Caco-2 (cell line): ENCODE measurements around the gene TTYH3. TPM values are rescaled to one million over a fixed set of nuclear protein-coding genes. Genes with fewer than 3 reads are reported as not detected.

ENCODE experiments used
- BruUV-seq: library from RNA; stranded (reverse); fragments of 400-500 nt; replicated peaks from 2 replicates; lab custom pipeline; 2021; lab: Mats Ljungman, UMichigan
- CTCF ChIA-PET: fragments of 300-600 bp; sonication (Branson Sonifier 250); formaldehyde crosslinking; loops from one replicate; lab custom pipeline; 2022; ENCODE audit warnings: antibody characterized with exemption; lab: Charles Lee
- POLR2A ChIA-PET: fragments of 300-600 bp; sonication (Branson Sonifier 250); formaldehyde crosslinking; loops from one replicate; lab custom pipeline; 2022; ENCODE audit warnings: antibody characterized with exemption; lab: Charles Lee
- DNase-seq, 2 experiments: peaks; one replicate each; pipeline versions ENCODE4 v3.0.0 to v3.0.0-alpha.2; 2020 to 2022
- H3K27me3 ChIP-seq: replicated peaks from 2 replicates; pipeline ENCODE4 v1.6.0; 2011; ENCODE audit warnings: low read length; ENCODE audit not compliant: control insufficient read depth, insufficient read depth
- H3K36me3 ChIP-seq: 2 replicates; pipeline ENCODE4 v1.5.1; 2011; ENCODE audit warnings: low read length; ENCODE audit not compliant: control insufficient read depth, insufficient read depth
- H3K4me1 ChIP-seq: fragments of 250-450 bp; sonication (Bioruptor Pico); 2 replicates; pipeline ENCODE4 v1.5.1; 2020; ENCODE audit warnings: mild to moderate bottlenecking
- H3K4me3 ChIP-seq: 2 replicates; pipeline ENCODE4 v1.5.1; 2011; ENCODE audit warnings: low read depth, mild to moderate bottlenecking, control low read depth, low read length
- H3K9me3 ChIP-seq: fragments of 250-450 bp; sonication (Bioruptor Pico); 2 replicates; pipeline ENCODE4 v1.5.1; 2020; ENCODE audit warnings: mild to moderate bottlenecking, moderate library complexity
- H3K27ac Mint-ChIP-seq: one replicate; pipeline ENCODE4 v1.8.0; 2022; ENCODE audit warnings: mixed read lengths; ENCODE audit not compliant: unreplicated experiment
- H3K27me3 Mint-ChIP-seq: one replicate; pipeline ENCODE4 v1.8.0; 2022; ENCODE audit warnings: mixed read lengths; ENCODE audit not compliant: insufficient read depth, unreplicated experiment
- H3K36me3 Mint-ChIP-seq: one replicate; pipeline ENCODE4 v1.8.0; 2022; ENCODE audit warnings: mild to moderate bottlenecking, mixed read lengths; ENCODE audit not compliant: insufficient read depth, unreplicated experiment
- H3K4me1 Mint-ChIP-seq: one replicate; pipeline ENCODE4 v1.8.0; 2022; ENCODE audit warnings: low read depth, mixed read lengths; ENCODE audit not compliant: unreplicated experiment
- H3K4me3 Mint-ChIP-seq: one replicate; pipeline ENCODE4 v1.8.0; 2022; ENCODE audit warnings: mild to moderate bottlenecking, moderate library complexity, mixed read lengths; ENCODE audit not compliant: unreplicated experiment
- H3K9me3 Mint-ChIP-seq: one replicate; pipeline ENCODE4 v1.8.0; 2022; ENCODE audit warnings: mixed read lengths; ENCODE audit not compliant: unreplicated experiment
- intact Hi-C: fragments of 100-400 bp; cut with micrococcal nuclease; formaldehyde crosslinking; loops from one replicate; pipeline ENCODE4 v1.10.0; 2022; ENCODE audit not compliant: unreplicated experiment
- total RNA-seq: library from RNA; stranded (reverse); gene quantifications from 2 replicates; pipeline ENCODE4 v1.2.3, GENCODE V29; 2022
- TF ChIP-seq, protein P1 (sequence below), 2 experiments: fragments of 200-600 bp in 1 of 2; IDR thresholded peaks; 1 replicate in 1 of 2; 2 replicates in 1 of 2; pipeline versions ENCODE4 v1.5.1 to v1.8.0; 2011 to 2022; ENCODE audit warnings: antibody characterized with exemption in 1 of 2, control low read depth in 1 of 2, inconsistent platforms in 1 of 2, low read depth in 1 of 2, low read length in 1 of 2, mild to moderate bottlenecking in 1 of 2, moderate library complexity in 1 of 2; ENCODE audit not compliant: insufficient read depth in 1 of 2, severe bottlenecking in 1 of 2, unreplicated experiment in 1 of 2

The TTYH3 gene
- total RNA-seq, 1 experiment from 2014 or later, result 57.3 TPM

DNA sequence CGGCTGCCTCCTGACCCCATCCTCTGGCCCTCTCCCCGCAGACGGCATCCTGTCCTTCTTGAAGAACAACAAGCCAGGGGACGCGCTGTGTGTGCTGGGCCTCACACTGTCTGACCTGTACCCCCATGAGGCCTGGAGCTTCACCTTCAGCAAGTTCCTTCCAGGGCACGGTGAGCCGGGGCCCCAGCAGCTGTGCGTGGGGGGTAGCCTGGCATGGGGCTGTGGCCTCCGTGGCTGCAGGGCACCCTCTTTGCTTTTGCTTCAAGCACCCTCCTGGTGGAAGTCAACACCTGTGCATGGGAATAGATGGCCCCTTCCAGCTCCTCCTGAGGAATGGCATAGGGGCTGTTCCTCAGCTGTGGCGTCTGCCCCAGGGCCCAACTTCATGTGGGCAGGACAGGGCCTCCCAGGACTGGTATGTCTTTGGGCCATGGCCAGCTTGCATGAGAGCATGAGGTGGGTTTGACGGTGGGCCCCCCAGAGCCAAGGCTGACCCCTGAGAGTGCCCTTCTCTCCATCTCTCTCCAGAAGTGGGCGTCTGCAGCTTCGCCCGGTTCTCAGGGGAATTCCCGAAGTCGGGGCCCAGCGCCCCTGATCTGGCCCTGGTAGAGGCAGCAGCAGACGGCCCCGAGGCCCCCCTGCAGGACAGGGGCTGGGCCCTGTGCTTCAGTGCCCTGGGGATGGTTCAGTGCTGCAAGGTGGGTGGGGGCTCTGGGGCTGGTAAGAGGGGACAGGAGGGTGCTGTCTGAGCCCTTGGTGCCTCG, 76.9 kb downstream of the TTYH3 start:
- no peak overlapping the region for H3K27ac Mint-ChIP-seq
- H3K36me3 Mint-ChIP-seq, result peaks cover 30% of the 10 kb centered on the region
- no peaks in the 10 kb centered on the region for H3K27me3 Mint-ChIP-seq
- intact Hi-C loops, result no loop called here
- TF ChIP-seq, protein P1, sequence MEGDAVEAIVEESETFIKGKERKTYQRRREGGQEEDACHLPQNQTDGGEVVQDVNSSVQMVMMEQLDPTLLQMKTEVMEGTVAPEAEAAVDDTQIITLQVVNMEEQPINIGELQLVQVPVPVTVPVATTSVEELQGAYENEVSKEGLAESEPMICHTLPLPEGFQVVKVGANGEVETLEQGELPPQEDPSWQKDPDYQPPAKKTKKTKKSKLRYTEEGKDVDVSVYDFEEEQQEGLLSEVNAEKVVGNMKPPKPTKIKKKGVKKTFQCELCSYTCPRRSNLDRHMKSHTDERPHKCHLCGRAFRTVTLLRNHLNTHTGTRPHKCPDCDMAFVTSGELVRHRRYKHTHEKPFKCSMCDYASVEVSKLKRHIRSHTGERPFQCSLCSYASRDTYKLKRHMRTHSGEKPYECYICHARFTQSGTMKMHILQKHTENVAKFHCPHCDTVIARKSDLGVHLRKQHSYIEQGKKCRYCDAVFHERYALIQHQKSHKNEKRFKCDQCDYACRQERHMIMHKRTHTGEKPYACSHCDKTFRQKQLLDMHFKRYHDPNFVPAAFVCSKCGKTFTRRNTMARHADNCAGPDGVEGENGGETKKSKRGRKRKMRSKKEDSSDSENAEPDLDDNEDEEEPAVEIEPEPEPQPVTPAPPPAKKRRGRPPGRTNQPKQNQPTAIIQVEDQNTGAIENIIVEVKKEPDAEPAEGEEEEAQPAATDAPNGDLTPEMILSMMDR (IDR thresholded peaks at IDR 0.05; ENCODE audit: insufficient read depth in 1 of 2, low read depth in 1 of 2, low read length in 1 of 2, severe bottlenecking in 1 of 2, unreplicated experiment in 1 of 2), result no peak
- Histone ChIP-seq H3K4me3 (no peak overlapping the region), H3K4me1 (no peaks in the 10 kb centered on the region), H3K9me3 (no peaks in the 10 kb centered on the region), H3K27me3 (no peaks in the 10 kb centered on the region), H3K36me3 (no peaks in the 10 kb centered on the region)
- no peaks in the 10 kb centered on the region for H3K9me3 Mint-ChIP-seq
- CTCF ChIA-PET, result interaction anchor here (1.0 kb wide), 1 partner anchor 10 kb away, joined by 3 read pairs; no protein-coding TSS in a partner anchor
- H3K4me3 Mint-ChIP-seq, result no peak overlapping the region
- no peaks in the 10 kb centered on the region for H3K4me1 Mint-ChIP-seq
- POLR2A ChIA-PET, result no interaction called here
- DNase-seq, result no peak
- BruUV-seq, result no TSS peak

DNA sequence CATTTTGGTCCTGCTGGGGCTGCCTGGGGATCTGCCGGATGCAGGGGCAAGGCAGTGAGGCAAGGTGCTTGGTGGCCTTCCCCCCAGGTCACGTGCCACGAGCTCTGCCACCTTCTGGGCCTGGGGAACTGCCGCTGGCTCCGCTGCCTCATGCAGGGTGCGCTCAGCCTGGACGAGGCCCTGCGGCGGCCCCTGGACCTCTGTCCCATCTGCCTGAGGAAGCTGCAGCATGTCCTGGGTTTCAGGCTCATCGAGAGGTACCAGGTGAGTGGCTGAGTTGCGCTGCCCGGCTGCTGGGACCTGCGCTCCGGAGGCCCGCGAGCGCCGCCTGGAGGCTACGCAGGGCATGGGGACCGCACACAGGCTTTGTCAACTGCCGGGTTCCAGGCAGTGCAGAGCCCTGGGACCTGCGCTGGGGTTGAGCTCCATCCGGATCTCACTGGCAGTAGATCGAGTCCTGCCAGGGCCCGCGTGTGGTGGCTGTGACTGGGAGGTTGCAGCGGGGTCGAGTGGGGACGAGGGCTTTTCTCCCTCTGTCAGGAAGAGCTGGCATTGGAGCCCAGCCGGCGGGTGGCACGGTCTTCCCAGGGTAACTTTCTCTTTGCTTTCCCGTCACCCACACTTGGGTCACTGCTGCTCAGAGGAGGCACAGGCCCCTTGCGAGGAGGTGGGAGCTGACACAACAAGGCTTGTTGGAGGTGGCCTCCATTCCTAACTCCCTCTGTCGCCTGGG, 77.9 kb downstream of the TTYH3 start:
- Mint-ChIP-seq H3K36me3 (peaks cover 36% of the 10 kb centered on the region), H3K4me1 (no peaks in the 10 kb centered on the region), H3K27ac (no peak overlapping the region), H3K4me3 (no peak overlapping the region), H3K27me3 (no peaks in the 10 kb centered on the region), H3K9me3 (no peaks in the 10 kb centered on the region)
- H3K9me3 ChIP-seq, result no peaks in the 10 kb centered on the region
- CTCF ChIA-PET, result interaction anchor here (0.5 to 0.6 kb wide), 4 partner anchors 22 to 154 kb away, joined by 3 to 4 read pairs (median 4); no protein-coding TSS in a partner anchor
- no peaks in the 10 kb centered on the region for H3K36me3 ChIP-seq
- POLR2A ChIA-PET, result no interaction called here
- intact Hi-C loops, result no loop called here
- no TSS peak for BruUV-seq
- no peaks in the 10 kb centered on the region for H3K27me3 ChIP-seq
- peak in 1 of 2 experiments; percentile 34 for DNase-seq
- TF ChIP-seq, protein P1 (IDR thresholded peaks at IDR 0.05; ENCODE audit: insufficient read depth in 1 of 2, low read depth in 1 of 2, low read length in 1 of 2, severe bottlenecking in 1 of 2, unreplicated experiment in 1 of 2), result peak in 1 of 2 experiments; percentile 27
- no peak overlapping the region for H3K4me3 ChIP-seq
- no peaks in the 10 kb centered on the region for H3K4me1 ChIP-seq

DNA sequence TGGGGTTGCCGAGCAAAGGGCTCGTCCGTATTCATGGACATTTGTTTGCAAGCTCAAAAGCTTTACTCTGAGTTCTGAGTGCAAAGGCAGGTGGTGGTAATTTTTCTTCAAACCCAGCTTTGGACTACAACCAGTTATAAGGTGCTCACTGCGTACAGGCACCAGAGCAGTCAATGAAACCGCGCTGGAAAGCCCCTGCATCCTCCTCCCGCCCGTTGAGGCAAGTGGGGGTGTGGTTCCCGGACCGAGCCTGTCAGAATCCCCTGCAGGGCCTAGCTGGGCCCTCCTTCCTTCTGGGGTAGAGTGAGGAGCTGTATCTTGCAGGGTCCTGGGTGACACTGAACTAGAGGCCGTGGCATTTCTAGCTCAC, 78.5 kb downstream of the TTYH3 start:
- intact Hi-C loops, result no loop called here
- no peaks in the 10 kb centered on the region for H3K36me3 ChIP-seq
- Mint-ChIP-seq H3K4me3 (no peak overlapping the region), H3K27ac (no peak overlapping the region), H3K27me3 (no peaks in the 10 kb centered on the region), H3K4me1 (no peaks in the 10 kb centered on the region), H3K9me3 (no peaks in the 10 kb centered on the region), H3K36me3 (peaks cover 42% of the 10 kb centered on the region)
- no peaks in the 10 kb centered on the region for H3K4me1 ChIP-seq
- BruUV-seq, result no TSS peak
- H3K9me3 ChIP-seq, result no peaks in the 10 kb centered on the region
- TF ChIP-seq, protein P1 (IDR thresholded peaks at IDR 0.05; ENCODE audit: insufficient read depth in 1 of 2, low read depth in 1 of 2, low read length in 1 of 2, severe bottlenecking in 1 of 2, unreplicated experiment in 1 of 2), result no peak
- no peak for DNase-seq
- ChIA-PET POLR2A (no interaction called here), CTCF (interaction anchor here (0.5 to 0.6 kb wide), 3 partner anchors 23 to 155 kb away, joined by 3 to 4 read pairs (median 3); no protein-coding TSS in a partner anchor)
- H3K4me3 ChIP-seq, result no peak overlapping the region
- no peaks in the 10 kb centered on the region for H3K27me3 ChIP-seq
